Osteocyte (in vitro differentiated cells): ENCODE results near the gene CAMK2B. TPM values are rescaled to one million over a fixed set of nuclear protein-coding genes. Genes with fewer than 3 reads are reported as not detected.

Source experiments
- DNase-seq: peaks from one replicate; pipeline ENCODE4 v3.0.0; 2021; ENCODE audit warnings: mixed read lengths; ENCODE audit not compliant: unreplicated experiment; ENCODE audit errors: extremely low spot score
- H3K27ac Mint-ChIP-seq: one replicate; pipeline ENCODE4 v1.8.0; 2021; ENCODE audit warnings: mild to moderate bottlenecking, mixed read lengths; ENCODE audit not compliant: unreplicated experiment
- H3K27me3 Mint-ChIP-seq: one replicate; pipeline ENCODE4 v1.8.0; 2021; ENCODE audit warnings: mixed read lengths; ENCODE audit not compliant: unreplicated experiment
- H3K36me3 Mint-ChIP-seq: one replicate; pipeline ENCODE4 v1.8.0; 2021; ENCODE audit warnings: mixed read lengths; ENCODE audit not compliant: unreplicated experiment
- H3K4me1 Mint-ChIP-seq: one replicate; pipeline ENCODE4 v1.8.0; 2021; ENCODE audit warnings: mixed read lengths; ENCODE audit not compliant: unreplicated experiment
- H3K4me3 Mint-ChIP-seq: one replicate; pipeline ENCODE4 v1.8.0; 2021; ENCODE audit warnings: mild to moderate bottlenecking, moderate library complexity, mixed read lengths; ENCODE audit not compliant: unreplicated experiment
- H3K9me3 Mint-ChIP-seq: one replicate; pipeline ENCODE4 v1.8.0; 2021; ENCODE audit warnings: mixed read lengths; ENCODE audit not compliant: unreplicated experiment
- total RNA-seq: library from RNA; stranded (reverse); gene quantifications from 2 replicates; pipeline ENCODE4 v1.2.1, GENCODE V29; 2021
- TF ChIP-seq, protein P1 (sequence below): fragments of 200-600 bp; sonication (generic); IDR thresholded peaks from 2 replicates; pipeline ENCODE4 v1.5.0; 2021; ENCODE audit warnings: antibody characterized with exemption, mild to moderate bottlenecking, moderate library complexity

Gene CAMK2B
- total RNA-seq, 1 donor from 2014 or later, result not detected

DNA sequence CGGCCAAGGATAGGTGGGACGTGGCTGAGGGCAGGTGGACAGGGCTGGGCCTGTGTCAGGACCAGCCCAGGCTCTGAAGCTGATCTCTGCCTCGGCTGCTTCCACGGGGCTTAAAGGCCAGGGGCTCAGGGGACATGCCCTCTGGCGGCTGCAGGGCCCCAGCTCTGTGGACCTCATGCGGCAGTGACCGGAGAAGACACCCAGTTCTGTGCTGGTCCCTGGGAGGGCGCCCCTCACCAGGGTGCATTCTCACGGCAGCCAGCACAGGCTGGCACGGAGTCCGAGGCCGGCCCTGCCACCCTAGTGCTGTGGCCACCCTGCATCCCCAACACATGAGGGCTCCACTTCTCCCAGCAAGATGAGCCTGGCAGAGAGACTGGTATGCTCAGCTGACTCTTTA lies 94.3 kb downstream of the CAMK2B start:
- no peaks in the 10 kb centered on the region for H3K36me3 Mint-ChIP-seq
- H3K27me3 Mint-ChIP-seq, result no peaks in the 10 kb centered on the region
- TF ChIP-seq, protein P1, sequence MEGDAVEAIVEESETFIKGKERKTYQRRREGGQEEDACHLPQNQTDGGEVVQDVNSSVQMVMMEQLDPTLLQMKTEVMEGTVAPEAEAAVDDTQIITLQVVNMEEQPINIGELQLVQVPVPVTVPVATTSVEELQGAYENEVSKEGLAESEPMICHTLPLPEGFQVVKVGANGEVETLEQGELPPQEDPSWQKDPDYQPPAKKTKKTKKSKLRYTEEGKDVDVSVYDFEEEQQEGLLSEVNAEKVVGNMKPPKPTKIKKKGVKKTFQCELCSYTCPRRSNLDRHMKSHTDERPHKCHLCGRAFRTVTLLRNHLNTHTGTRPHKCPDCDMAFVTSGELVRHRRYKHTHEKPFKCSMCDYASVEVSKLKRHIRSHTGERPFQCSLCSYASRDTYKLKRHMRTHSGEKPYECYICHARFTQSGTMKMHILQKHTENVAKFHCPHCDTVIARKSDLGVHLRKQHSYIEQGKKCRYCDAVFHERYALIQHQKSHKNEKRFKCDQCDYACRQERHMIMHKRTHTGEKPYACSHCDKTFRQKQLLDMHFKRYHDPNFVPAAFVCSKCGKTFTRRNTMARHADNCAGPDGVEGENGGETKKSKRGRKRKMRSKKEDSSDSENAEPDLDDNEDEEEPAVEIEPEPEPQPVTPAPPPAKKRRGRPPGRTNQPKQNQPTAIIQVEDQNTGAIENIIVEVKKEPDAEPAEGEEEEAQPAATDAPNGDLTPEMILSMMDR, result no peak
- no peak for DNase-seq
- no peaks in the 10 kb centered on the region for H3K4me1 Mint-ChIP-seq
- no peaks in the 10 kb centered on the region for H3K9me3 Mint-ChIP-seq
- no peak overlapping the region for H3K27ac Mint-ChIP-seq
- H3K4me3 Mint-ChIP-seq, result no peak overlapping the region

DNA sequence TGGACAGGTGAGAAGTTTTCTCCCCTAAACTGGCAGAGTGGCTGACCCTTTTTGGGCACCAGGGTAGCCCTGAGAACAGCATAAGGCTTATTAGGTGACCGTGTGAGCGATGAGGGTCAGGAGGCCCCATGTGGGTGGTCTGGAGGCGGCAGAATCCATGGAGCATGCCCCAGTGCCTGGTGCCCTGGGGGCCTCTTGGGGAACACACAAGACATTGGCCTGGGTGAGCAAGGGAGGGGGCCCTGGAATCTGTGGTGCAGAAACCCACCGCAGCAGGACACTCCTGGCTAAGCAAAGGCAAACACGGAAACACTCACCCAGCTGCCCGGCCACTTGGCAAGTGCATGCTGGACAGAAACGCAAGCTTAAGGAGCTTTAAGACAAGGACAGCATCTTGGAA lies 95.1 kb downstream of the CAMK2B start:
- Mint-ChIP-seq H3K4me3 (no peak overlapping the region), H3K4me1 (no peaks in the 10 kb centered on the region), H3K27me3 (no peaks in the 10 kb centered on the region), H3K9me3 (no peaks in the 10 kb centered on the region), H3K27ac (no peak overlapping the region), H3K36me3 (no peaks in the 10 kb centered on the region)
- TF ChIP-seq, protein P1, result no peak
- DNase-seq, result no peak

DNA sequence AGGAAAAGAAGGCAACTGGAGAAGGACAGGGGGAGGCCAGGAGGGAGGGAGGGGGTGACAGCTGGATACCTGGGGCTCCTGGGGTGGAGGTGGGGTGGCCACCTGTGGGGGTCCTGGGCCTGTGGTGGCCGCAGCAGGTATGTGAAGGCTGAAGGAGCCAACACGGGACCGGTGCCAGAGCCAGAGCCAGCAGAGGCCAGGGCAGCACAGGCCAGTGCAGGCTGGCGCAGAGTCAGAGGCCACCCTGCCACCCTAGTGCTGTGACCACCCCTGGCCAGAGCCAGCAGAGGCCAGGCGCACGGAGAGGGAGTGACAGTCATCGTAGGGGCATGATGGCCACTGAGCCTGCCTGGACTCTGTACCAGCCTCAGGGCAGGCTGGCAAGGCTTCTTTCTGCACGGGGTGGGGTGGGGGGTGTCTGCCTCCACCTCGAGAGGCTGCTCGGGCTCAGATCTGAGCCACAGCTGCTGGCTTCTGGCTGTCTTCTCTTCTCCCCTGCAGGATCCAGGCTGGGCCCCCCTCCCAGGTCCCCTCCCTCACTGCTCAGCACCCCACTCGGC lies 95.8 kb downstream of the CAMK2B start:
- TF ChIP-seq, protein P1, result no peak
- DNase-seq, result no peak
- Mint-ChIP-seq H3K9me3 (no peaks in the 10 kb centered on the region), H3K36me3 (no peaks in the 10 kb centered on the region), H3K4me3 (no peak overlapping the region), H3K27me3 (no peaks in the 10 kb centered on the region), H3K27ac (no peak overlapping the region), H3K4me1 (no peaks in the 10 kb centered on the region)

DNA sequence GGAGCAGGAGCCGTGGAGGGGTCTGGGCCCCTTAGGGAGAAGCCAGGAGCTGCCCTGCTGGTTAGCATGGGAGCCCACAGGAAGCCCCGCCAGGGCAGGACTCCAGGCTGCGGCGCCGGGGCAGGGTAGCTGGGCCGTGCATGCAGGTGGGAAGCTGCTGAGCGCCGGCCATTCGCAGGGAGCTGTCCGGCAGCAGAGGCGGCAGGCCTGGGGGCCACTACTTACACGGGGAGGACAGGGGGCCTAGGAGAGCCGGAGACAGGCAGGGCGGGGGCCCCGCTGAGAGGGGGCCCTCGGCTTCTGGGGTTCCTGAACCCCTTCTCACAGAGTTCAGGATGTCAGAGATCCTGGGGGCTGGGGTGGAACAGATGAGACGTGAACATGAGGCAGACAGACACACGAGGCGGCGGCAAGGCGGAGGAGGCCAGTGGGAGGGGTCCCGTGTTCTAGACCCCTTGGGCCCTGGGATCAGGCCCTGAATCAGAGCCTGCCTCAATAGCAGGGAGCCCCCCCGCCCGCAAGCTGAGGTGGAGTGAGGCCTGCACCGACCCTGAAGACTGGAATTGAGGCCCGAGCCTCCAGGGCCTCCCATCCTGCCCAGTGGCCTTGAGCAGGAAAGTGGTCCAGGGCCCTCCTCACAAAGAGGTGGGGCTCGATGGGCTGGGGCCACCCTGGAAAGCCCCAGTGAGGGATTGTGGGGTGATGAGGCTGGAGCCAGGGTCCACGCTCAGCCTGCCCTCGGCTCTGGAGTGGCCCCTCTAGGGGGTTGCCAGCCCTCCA lies 96.6 kb downstream of the CAMK2B start:
- Mint-ChIP-seq H3K36me3 (no peaks in the 10 kb centered on the region), H3K27me3 (peaks cover 2% of the 10 kb centered on the region), H3K4me1 (no peaks in the 10 kb centered on the region), H3K4me3 (no peak overlapping the region), H3K9me3 (no peaks in the 10 kb centered on the region), H3K27ac (no peak overlapping the region)
- DNase-seq, result no peak
- TF ChIP-seq, protein P1, result no peak

DNA sequence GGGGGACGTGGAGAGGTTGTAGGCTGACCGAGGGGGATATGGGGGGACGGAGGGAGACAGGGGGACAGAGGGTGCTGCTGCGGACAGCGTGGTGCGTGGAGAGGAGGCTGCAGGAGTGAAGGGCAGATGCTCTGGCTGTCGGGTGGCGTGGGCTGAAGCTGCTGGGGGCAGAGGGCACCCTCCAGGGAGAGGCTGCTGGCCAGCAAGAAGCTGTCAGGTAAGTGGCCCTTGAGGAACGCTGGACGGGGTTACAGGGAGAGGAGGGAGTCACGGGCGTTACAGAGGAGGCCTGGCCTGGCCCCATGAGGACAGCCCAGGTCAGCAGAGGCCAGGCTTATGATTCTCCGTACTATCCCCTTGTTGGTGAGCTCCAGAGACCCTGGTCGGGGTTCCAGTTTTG lies 97.5 kb downstream of the CAMK2B start:
- DNase-seq, result no peak
- no peaks in the 10 kb centered on the region for H3K4me1 Mint-ChIP-seq
- H3K27me3 Mint-ChIP-seq, result peaks cover 5% of the 10 kb centered on the region
- TF ChIP-seq, protein P1, result no peak
- no peak overlapping the region for H3K4me3 Mint-ChIP-seq
- H3K36me3 Mint-ChIP-seq, result no peaks in the 10 kb centered on the region
- H3K9me3 Mint-ChIP-seq, result no peaks in the 10 kb centered on the region
- H3K27ac Mint-ChIP-seq, result no peak overlapping the region
